ENCODE measurements around the gene C16orf78. TPM values are rescaled to one million over a fixed set of nuclear protein-coding genes. Genes with fewer than 3 reads are reported as not detected.

The C16orf78 gene
- total RNA-seq, 2 experiments from 2014 or later: not detected

GRCh38 chr16:49350265-49351095 lies 23.1 kb upstream of the C16orf78 start:
- Histone ChIP-seq H3K4me3 (ENCODE audit: low read length) (no peak overlapping the region), H3K27me3 (ENCODE audit: control insufficient read depth in 1 of 2, insufficient read depth in 2 of 2, low read length in 2 of 2) (peaks cover 3 to 4% of the 10 kb centered on the region in 2 experiments), H3K27ac (ENCODE audit: low read depth in 1 of 2, low read length in 2 of 2) (no peak overlapping the region), H3K36me3 (ENCODE audit: insufficient read depth, low read length) (no peaks in the 10 kb centered on the region), H3K4me1 (ENCODE audit: insufficient read depth, low read length) (no peaks in the 10 kb centered on the region), H3K9me3 (ENCODE audit: control insufficient read depth in 1 of 2, insufficient read depth in 1 of 2, low read length in 2 of 2) (peaks cover 0 to 10% of the 10 kb centered on the region in 2 experiments)
- ChIA-PET POLR2A (no interaction called here), CTCF (no interaction called here)
- H3K36me3 Mint-ChIP-seq (ENCODE audit: low read depth): no peaks in the 10 kb centered on the region
- peak in 13 of 14 experiments; percentile 9 to 54 (median 18) for DNase-seq
- peaks cover 49% of the 10 kb centered on the region for H3K27me3 Mint-ChIP-seq
- intact Hi-C loops (cut with DNase I, micrococcal nuclease): no loop called here
- H3K4me1 Mint-ChIP-seq (ENCODE audit: low read depth): no peaks in the 10 kb centered on the region
- no peak for ATAC-seq (ENCODE audit: poor library complexity)
- H3K9me3 Mint-ChIP-seq: no peaks in the 10 kb centered on the region
- TF ChIP-seq CTCF (IDR thresholded peaks at IDR 0.05): peak; percentile 63
- H3K4me3 Mint-ChIP-seq: no peak overlapping the region
- no peak overlapping the region for H3K27ac Mint-ChIP-seq

DNA sequence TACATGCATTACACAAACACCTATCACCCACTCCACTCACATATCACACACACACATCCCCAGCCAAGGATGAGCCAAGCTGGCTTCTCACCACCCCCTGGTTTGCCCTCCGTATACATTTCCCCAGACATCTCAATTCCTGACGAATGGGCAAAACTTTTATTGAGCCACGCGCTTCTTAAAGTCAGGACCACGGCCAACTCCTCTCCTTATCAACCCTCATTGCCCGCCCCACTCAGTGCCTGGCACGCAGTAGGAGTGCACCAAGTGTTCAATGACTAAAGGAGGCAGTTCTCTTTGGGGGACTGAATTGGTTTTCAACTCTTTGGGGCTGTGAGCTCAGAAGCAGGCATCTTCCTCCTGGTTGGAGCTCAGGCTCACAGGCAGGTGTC lies 22.5 kb upstream of the C16orf78 start:
- no peak for ATAC-seq (ENCODE audit: poor library complexity)
- peaks cover 0 to 10% of the 10 kb centered on the region in 2 experiments for H3K9me3 ChIP-seq (ENCODE audit: control insufficient read depth in 1 of 2, insufficient read depth in 1 of 2, low read length in 2 of 2)
- no peak overlapping the region for H3K27ac Mint-ChIP-seq

DNA sequence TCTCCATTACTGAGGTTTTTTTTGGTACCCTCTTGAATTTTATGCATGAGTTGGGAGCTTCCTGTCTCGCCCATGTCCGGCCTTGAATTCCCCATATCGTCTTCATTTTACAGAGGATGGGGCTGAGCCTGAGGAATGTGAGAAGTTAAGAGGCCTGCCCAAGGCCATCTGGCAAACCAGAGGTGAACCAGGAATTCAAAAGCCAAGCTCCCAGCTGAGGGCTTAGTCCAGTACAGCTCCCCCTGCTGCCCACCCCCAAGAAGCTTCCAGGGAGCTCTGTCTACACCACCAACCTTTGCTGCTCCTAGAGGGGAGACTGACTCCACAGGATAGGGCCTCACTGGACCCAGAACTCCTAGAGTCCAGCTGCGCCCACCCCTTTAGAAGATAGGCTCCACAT lies 20.7 kb upstream of the C16orf78 start:
- no peak for TF ChIP-seq CTCF (IDR thresholded peaks at IDR 0.05)
- no peaks in the 10 kb centered on the region for H3K36me3 ChIP-seq (ENCODE audit: insufficient read depth, low read length)
- ChIA-PET POLR2A (no interaction called here), CTCF (no interaction called here)
- no peak overlapping the region for H3K27ac ChIP-seq (ENCODE audit: low read depth in 1 of 2, low read length in 2 of 2)
- H3K27me3 Mint-ChIP-seq: peaks cover 47% of the 10 kb centered on the region
- intact Hi-C loops (cut with DNase I, micrococcal nuclease): no loop called here
- H3K4me3 Mint-ChIP-seq: no peak overlapping the region
- no peaks in the 10 kb centered on the region for H3K9me3 Mint-ChIP-seq
- no peaks in the 10 kb centered on the region for H3K36me3 Mint-ChIP-seq (ENCODE audit: low read depth)
- ATAC-seq (ENCODE audit: poor library complexity) (no peak), DNase-seq (no peak)
- H3K4me3 ChIP-seq (ENCODE audit: low read length): no peak overlapping the region
- H3K4me1 ChIP-seq (ENCODE audit: insufficient read depth, low read length): no peaks in the 10 kb centered on the region
- no peaks in the 10 kb centered on the region for H3K4me1 Mint-ChIP-seq (ENCODE audit: low read depth)
- H3K9me3 ChIP-seq (ENCODE audit: control insufficient read depth in 1 of 2, insufficient read depth in 1 of 2, low read length in 2 of 2): peaks cover 0 to 10% of the 10 kb centered on the region in 2 experiments
- H3K27me3 ChIP-seq (ENCODE audit: control insufficient read depth in 1 of 2, insufficient read depth in 2 of 2, low read length in 2 of 2): peaks cover 4 to 8% of the 10 kb centered on the region in 2 experiments
- H3K27ac Mint-ChIP-seq: no peak overlapping the region

More for the DNA sequence above, 22.5 kb upstream of the C16orf78 start:
- H3K4me1 ChIP-seq (ENCODE audit: insufficient read depth, low read length): no peaks in the 10 kb centered on the region
- H3K27me3 ChIP-seq (ENCODE audit: control insufficient read depth in 1 of 2, insufficient read depth in 2 of 2, low read length in 2 of 2): peaks cover 3 to 4% of the 10 kb centered on the region in 2 experiments
- Mint-ChIP-seq H3K4me1 (ENCODE audit: low read depth) (no peaks in the 10 kb centered on the region), H3K4me3 (no peak overlapping the region), H3K36me3 (ENCODE audit: low read depth) (no peaks in the 10 kb centered on the region), H3K27me3 (peaks cover 49% of the 10 kb centered on the region), H3K9me3 (no peaks in the 10 kb centered on the region)
- DNase-seq: no peak
- TF ChIP-seq CTCF (IDR thresholded peaks at IDR 0.05): no peak
- POLR2A ChIA-PET: no interaction called here
- no peak overlapping the region for H3K4me3 ChIP-seq (ENCODE audit: low read length)
- H3K27ac ChIP-seq (ENCODE audit: low read depth in 1 of 2, low read length in 2 of 2): no peak overlapping the region
- H3K36me3 ChIP-seq (ENCODE audit: insufficient read depth, low read length): no peaks in the 10 kb centered on the region
- intact Hi-C loops (cut with DNase I, micrococcal nuclease): no loop called here
- CTCF ChIA-PET: no interaction called here
